ENCODE results near the gene ABCD1.
"Not testable (repeated sequence)": the region's sequence is repeated elsewhere in the genome, so short reads cannot be mapped to it uniquely, and the experiment has no call there.

Gene ABCD1

GRCh38 chrX:153724252-153725038 is at the start of gene ABCD1, which contains the start of gene BCAP31:
Gene ABCD1, plus strand, starts transcription at chrX:153724856. Its CDS starts 411 bp downstream, at chrX:153725267.
Gene BCAP31, minus strand, starts transcription at chrX:153724387. Its CDS starts 1,143 bp downstream, at chrX:153723244.
- peak; percentile 91 for DNase-seq

- no peak for DNase-seq
Observed at GRCh38 chrX:153681175-153681574, 43.5 kb upstream of the ABCD1 start.

GRCh38 chrX:153683486-153683885 is 41.2 kb upstream of the ABCD1 start:
- DNase-seq, result not testable (repeated sequence)

- DNase-seq, result no peak
Observed at GRCh38 chrX:153684467-153685155, 40.0 kb upstream of the ABCD1 start.

- no peak for DNase-seq
Observed at GRCh38 chrX:153685156-153685536, 39.5 kb upstream of the ABCD1 start.

- no peak for DNase-seq
Observed at GRCh38 chrX:153685751-153686696, 38.6 kb upstream of the ABCD1 start.

- no peak for DNase-seq
Observed at GRCh38 chrX:153686711-153687110, 37.9 kb upstream of the ABCD1 start.

- DNase-seq, result peak; percentile 43
Observed at GRCh38 chrX:153687121-153688039, 37.3 kb upstream of the ABCD1 start, which contains the start of gene SLC6A8. Gene SLC6A8, plus strand, starts transcription at chrX:153687926. Its CDS starts 649 bp downstream, at chrX:153688575.

GRCh38 chrX:153688071-153688470 is 36.6 kb upstream of the ABCD1 start:
- no peak for DNase-seq

- no peak for DNase-seq
Observed at GRCh38 chrX:153688506-153688905, 36.1 kb upstream of the ABCD1 start.

- no peak for DNase-seq
Observed at GRCh38 chrX:153688911-153689590, 35.6 kb upstream of the ABCD1 start.

- DNase-seq, result no peak
Observed at GRCh38 chrX:153689654-153690465, 34.8 kb upstream of the ABCD1 start.

GRCh38 chrX:153690466-153690865 is 34.2 kb upstream of the ABCD1 start:
- DNase-seq, result no peak

GRCh38 chrX:153691032-153691827 is 33.4 kb upstream of the ABCD1 start:
- not testable (repeated sequence) for DNase-seq

- no peak for DNase-seq
Observed at GRCh38 chrX:153692003-153692402, 32.7 kb upstream of the ABCD1 start.

GRCh38 chrX:153692611-153693156 is 32.0 kb upstream of the ABCD1 start:
- DNase-seq, result no peak

- DNase-seq, result no peak
Observed at GRCh38 chrX:153693216-153694086, 31.2 kb upstream of the ABCD1 start.

- not testable (repeated sequence) for DNase-seq
Observed at GRCh38 chrX:153694256-153694655, 30.4 kb upstream of the ABCD1 start.

Measured in activated CD4-positive, alpha-beta T cell treated with anti-CD3 and anti-CD28 coated beads, Interleukin-2, Interleukin-6, amounts not matched to agents 100 ng/mL and 50 ng/mL, durations not matched to agents 16 hours and 8 hours (primary cell).